Caco-2 (cell line): ENCODE data around the gene RPP30. TPM values are rescaled to one million over a fixed set of nuclear protein-coding genes. Genes with fewer than 3 reads are reported as not detected.

ENCODE experiments used
- BruUV-seq: library from RNA; stranded (reverse); fragments of 400-500 nt; replicated peaks from 2 replicates; lab custom pipeline; 2021; lab: Mats Ljungman, UMichigan
- CTCF ChIA-PET: fragments of 300-600 bp; sonication (Branson Sonifier 250); formaldehyde crosslinking; loops from one replicate; lab custom pipeline; 2022; ENCODE audit warnings: antibody characterized with exemption; lab: Charles Lee
- POLR2A ChIA-PET: fragments of 300-600 bp; sonication (Branson Sonifier 250); formaldehyde crosslinking; loops from one replicate; lab custom pipeline; 2022; ENCODE audit warnings: antibody characterized with exemption; lab: Charles Lee
- DNase-seq, 2 experiments: peaks; one replicate each; pipeline versions ENCODE4 v3.0.0 to v3.0.0-alpha.2; 2020 to 2022
- H3K27me3 ChIP-seq: replicated peaks from 2 replicates; pipeline ENCODE4 v1.6.0; 2011; ENCODE audit warnings: low read length; ENCODE audit not compliant: control insufficient read depth, insufficient read depth
- H3K36me3 ChIP-seq: 2 replicates; pipeline ENCODE4 v1.5.1; 2011; ENCODE audit warnings: low read length; ENCODE audit not compliant: control insufficient read depth, insufficient read depth
- H3K4me1 ChIP-seq: fragments of 250-450 bp; sonication (Bioruptor Pico); 2 replicates; pipeline ENCODE4 v1.5.1; 2020; ENCODE audit warnings: mild to moderate bottlenecking
- H3K4me3 ChIP-seq: 2 replicates; pipeline ENCODE4 v1.5.1; 2011; ENCODE audit warnings: low read depth, mild to moderate bottlenecking, control low read depth, low read length
- H3K9me3 ChIP-seq: fragments of 250-450 bp; sonication (Bioruptor Pico); 2 replicates; pipeline ENCODE4 v1.5.1; 2020; ENCODE audit warnings: mild to moderate bottlenecking, moderate library complexity
- H3K27ac Mint-ChIP-seq: one replicate; pipeline ENCODE4 v1.8.0; 2022; ENCODE audit warnings: mixed read lengths; ENCODE audit not compliant: unreplicated experiment
- H3K27me3 Mint-ChIP-seq: one replicate; pipeline ENCODE4 v1.8.0; 2022; ENCODE audit warnings: mixed read lengths; ENCODE audit not compliant: insufficient read depth, unreplicated experiment
- H3K36me3 Mint-ChIP-seq: one replicate; pipeline ENCODE4 v1.8.0; 2022; ENCODE audit warnings: mild to moderate bottlenecking, mixed read lengths; ENCODE audit not compliant: insufficient read depth, unreplicated experiment
- H3K4me1 Mint-ChIP-seq: one replicate; pipeline ENCODE4 v1.8.0; 2022; ENCODE audit warnings: low read depth, mixed read lengths; ENCODE audit not compliant: unreplicated experiment
- H3K4me3 Mint-ChIP-seq: one replicate; pipeline ENCODE4 v1.8.0; 2022; ENCODE audit warnings: mild to moderate bottlenecking, moderate library complexity, mixed read lengths; ENCODE audit not compliant: unreplicated experiment
- H3K9me3 Mint-ChIP-seq: one replicate; pipeline ENCODE4 v1.8.0; 2022; ENCODE audit warnings: mixed read lengths; ENCODE audit not compliant: unreplicated experiment
- CTCF ChIP-seq, 2 experiments: fragments of 200-600 bp in 1 of 2; IDR thresholded peaks; 1 replicate in 1 of 2; 2 replicates in 1 of 2; pipeline versions ENCODE4 v1.5.1 to v1.8.0; 2011 to 2022; ENCODE audit warnings: antibody characterized with exemption in 1 of 2, control low read depth in 1 of 2, inconsistent platforms in 1 of 2, low read depth in 1 of 2, low read length in 1 of 2, mild to moderate bottlenecking in 1 of 2, moderate library complexity in 1 of 2; ENCODE audit not compliant: insufficient read depth in 1 of 2, severe bottlenecking in 1 of 2, unreplicated experiment in 1 of 2
- intact Hi-C: fragments of 100-400 bp; cut with micrococcal nuclease; formaldehyde crosslinking; loops from one replicate; pipeline ENCODE4 v1.10.0; 2022; ENCODE audit not compliant: unreplicated experiment
- total RNA-seq: library from RNA; stranded (reverse); gene quantifications from 2 replicates; pipeline ENCODE4 v1.2.3, GENCODE V29; 2022

Gene RPP30
- total RNA-seq, 1 experiment from 2014 or later, result 67.6 TPM

GRCh38 chr10:90856964-90857634 is 14.7 kb upstream of the RPP30 start:
- peaks cover 20% of the 10 kb centered on the region for H3K27me3 Mint-ChIP-seq
- Histone ChIP-seq H3K9me3 (no peaks in the 10 kb centered on the region; the same call in 1 of the 2 replicates), H3K4me3 (peak overlapping the region; percentile 45), H3K4me1 (no peaks in the 10 kb centered on the region), H3K36me3 (no peaks in the 10 kb centered on the region), H3K27me3 (no peaks in the 10 kb centered on the region; the same call in 1 of the 2 replicates)
- CTCF ChIA-PET, result no interaction called here
- BruUV-seq, result no TSS peak
- no peak for DNase-seq
- intact Hi-C loops, result no loop called here
- no peaks in the 10 kb centered on the region for H3K36me3 Mint-ChIP-seq
- peak overlapping the region; percentile 68 for H3K4me3 Mint-ChIP-seq
- H3K4me1 Mint-ChIP-seq, result no peaks in the 10 kb centered on the region
- POLR2A ChIA-PET, result no interaction called here
- no peak overlapping the region for H3K27ac Mint-ChIP-seq
- no peak for TF ChIP-seq CTCF (IDR thresholded peaks at IDR 0.05; ENCODE audit: insufficient read depth in 1 of 2, low read depth in 1 of 2, low read length in 1 of 2, severe bottlenecking in 1 of 2, unreplicated experiment in 1 of 2)
- no peaks in the 10 kb centered on the region for H3K9me3 Mint-ChIP-seq

- TF ChIP-seq CTCF (IDR thresholded peaks at IDR 0.05; ENCODE audit: insufficient read depth in 1 of 2, low read depth in 1 of 2, low read length in 1 of 2, severe bottlenecking in 1 of 2, unreplicated experiment in 1 of 2), result peak; percentile 27 to 51
- Mint-ChIP-seq H3K4me3 (peak within 1 kb of the TSS; percentile 72), H3K4me1 (no peaks in the 10 kb centered on the region), H3K27me3 (peaks cover 22% of the 10 kb centered on the region), H3K9me3 (no peaks in the 10 kb centered on the region), H3K36me3 (no peaks in the 10 kb centered on the region), H3K27ac (no peak within 1 kb of the TSS)
- ChIA-PET CTCF (interaction anchor here (0.8 kb wide), 1 partner anchor 14 kb away, joined by 4 read pairs; the partner anchor contains the start of gene RPP30), POLR2A (no interaction called here)
- Histone ChIP-seq H3K4me3 (peak within 1 kb of the TSS; percentile 45), H3K27me3 (no peaks in the 10 kb centered on the region; the same call in 1 of the 2 replicates), H3K36me3 (no peaks in the 10 kb centered on the region), H3K9me3 (no peaks in the 10 kb centered on the region), H3K4me1 (no peaks in the 10 kb centered on the region)
- intact Hi-C loops, result no loop called here
- DNase-seq, result peak; percentile 44 to 76
- no TSS peak for BruUV-seq
Measured at GRCh38 chr10:90857635-90858460, 13.9 kb upstream of the RPP30 start, which contains the start of gene HTR7. HTR7 (minus strand) TSS chr10:90858039; CDS start chr10:90857671, 368 bp downstream.

GRCh38 chr10:90858461-90858968 is 13.3 kb upstream of the RPP30 start:
- no peak overlapping the region for H3K4me3 ChIP-seq
- Mint-ChIP-seq H3K4me1 (no peaks in the 10 kb centered on the region), H3K27me3 (peaks cover 25% of the 10 kb centered on the region), H3K9me3 (no peaks in the 10 kb centered on the region), H3K27ac (no peak overlapping the region), H3K4me3 (peak overlapping the region; percentile 72), H3K36me3 (no peaks in the 10 kb centered on the region)
- no peaks in the 10 kb centered on the region for H3K4me1 ChIP-seq
- TF ChIP-seq CTCF (IDR thresholded peaks at IDR 0.05; ENCODE audit: insufficient read depth in 1 of 2, low read depth in 1 of 2, low read length in 1 of 2, severe bottlenecking in 1 of 2, unreplicated experiment in 1 of 2), result no peak
- intact Hi-C loops, result no loop called here
- H3K9me3 ChIP-seq, result no peaks in the 10 kb centered on the region
- DNase-seq, result no peak
- no peaks in the 10 kb centered on the region; the same call in 1 of the 2 replicates for H3K27me3 ChIP-seq
- ChIA-PET CTCF (interaction anchor here (0.8 kb wide), 1 partner anchor 13 kb away, joined by 4 read pairs; the partner anchor contains the start of gene RPP30), POLR2A (no interaction called here)
- BruUV-seq, result no TSS peak
- no peaks in the 10 kb centered on the region for H3K36me3 ChIP-seq
